Activated B cell treated with CpG ODN at 0.5 μM for 24 hours (primary cell): Measurements from ENCODE around the gene RNF214. TPM values are rescaled to one million over a fixed set of nuclear protein-coding genes. Genes with fewer than 3 reads are reported as not detected.

Source experiments
- ATAC-seq: fragments of 200-7000 bp; cut with Tn5 transposase; one replicate; pipeline ENCODE4 v1.10.0; 2021; ENCODE audit warnings: low read depth, mild to moderate bottlenecking, moderate library complexity
- CTCF ChIA-PET: fragments of 350-600 bp; sonication (Branson Sonifier 250); formaldehyde crosslinking; loops from one replicate; lab custom pipeline; 2021; ENCODE audit warnings: antibody characterized with exemption; lab: Charles Lee
- POLR2A ChIA-PET: fragments of 350-600 bp; sonication (Branson Sonifier 250); formaldehyde crosslinking; loops from one replicate; lab custom pipeline; 2021; ENCODE audit warnings: antibody characterized with exemption; lab: Charles Lee
- DNase-seq: peaks from one replicate; pipeline ENCODE4 v3.0.0; 2022
- H3K27ac Mint-ChIP-seq: one replicate; pipeline ENCODE4 v1.8.0; 2020; ENCODE audit warnings: mixed read lengths
- H3K27me3 Mint-ChIP-seq: one replicate; pipeline ENCODE4 v1.8.0; 2021; ENCODE audit warnings: mixed read lengths
- H3K36me3 Mint-ChIP-seq: one replicate; pipeline ENCODE4 v1.8.0; 2021; ENCODE audit warnings: low read depth, mixed read lengths
- H3K4me1 Mint-ChIP-seq: one replicate; pipeline ENCODE4 v1.8.0; 2021; ENCODE audit warnings: mixed read lengths
- H3K4me3 Mint-ChIP-seq: one replicate; pipeline ENCODE4 v1.8.0; 2020; ENCODE audit warnings: mild to moderate bottlenecking, mixed read lengths
- H3K9me3 Mint-ChIP-seq: one replicate; pipeline ENCODE4 v1.8.0; 2020; ENCODE audit warnings: mixed read lengths
- intact Hi-C: fragments of 100-400 bp; cut with micrococcal nuclease; formaldehyde crosslinking; loops from one replicate; pipeline ENCODE4 v1.15.1; 2024
- total RNA-seq: library from RNA; stranded (reverse); gene quantifications from 2 replicates; pipeline ENCODE4 v1.2.3, GENCODE V29; 2022
- TF ChIP-seq, protein P1 (sequence below): fragments of 200-600 bp; IDR thresholded peaks from one replicate; pipeline ENCODE4 v1.8.0; 2022; ENCODE audit warnings: antibody characterized with exemption, mild to moderate bottlenecking

RNF214 gene
- total RNA-seq, 1 donor from 2014 or later, result 18.7 TPM

DNA sequence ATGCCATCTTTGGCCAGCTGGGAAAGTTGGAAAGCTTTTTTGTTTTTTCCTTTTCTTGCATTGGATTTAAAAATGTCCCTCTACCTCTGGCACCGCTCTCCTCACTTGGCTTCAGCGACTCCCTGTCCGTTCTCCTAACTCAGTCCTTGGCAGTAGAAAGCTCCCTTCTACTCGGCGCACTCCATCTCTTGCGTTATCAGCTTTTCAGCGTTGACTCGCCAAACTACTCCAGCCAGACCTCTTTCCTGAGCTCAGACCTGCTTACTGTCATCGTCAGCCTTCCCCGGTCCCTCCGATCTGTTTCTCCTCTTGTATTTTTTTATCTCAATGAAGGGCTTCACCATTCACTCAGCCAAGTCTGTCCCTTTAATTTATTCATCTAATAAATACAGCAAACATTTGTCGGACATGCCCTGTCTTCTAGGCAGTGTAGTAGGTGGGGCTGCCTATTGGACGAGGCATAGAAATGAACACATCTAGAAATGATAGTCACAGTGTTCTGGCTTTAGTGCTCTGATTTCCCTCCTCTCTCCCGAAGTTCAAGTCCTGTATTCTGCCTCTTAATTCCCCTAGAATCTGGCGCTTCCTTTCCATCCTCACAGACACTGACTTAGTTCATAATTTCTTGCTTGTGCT is 96.0 kb downstream of the RNF214 start:
- peaks cover 2% of the 10 kb centered on the region for H3K4me1 Mint-ChIP-seq
- DNase-seq (peak; percentile 16), ATAC-seq (no peak)
- POLR2A ChIA-PET, result interaction anchor here (0.5 to 2.6 kb wide), 7 partner anchors 85 to 725 kb away, joined by 3 to 20 read pairs (median 4); partner anchors contain the start of genes PAFAH1B2, PCSK7 and SIDT2
- H3K9me3 Mint-ChIP-seq, result no peaks in the 10 kb centered on the region
- H3K27ac Mint-ChIP-seq, result no peak overlapping the region
- peaks cover 4% of the 10 kb centered on the region for H3K36me3 Mint-ChIP-seq
- no peaks in the 10 kb centered on the region for H3K27me3 Mint-ChIP-seq
- CTCF ChIA-PET, result interaction anchor here (1.6 kb wide), 1 partner anchor 18 kb away, joined by 4 read pairs; no protein-coding TSS in a partner anchor
- TF ChIP-seq, protein P1, sequence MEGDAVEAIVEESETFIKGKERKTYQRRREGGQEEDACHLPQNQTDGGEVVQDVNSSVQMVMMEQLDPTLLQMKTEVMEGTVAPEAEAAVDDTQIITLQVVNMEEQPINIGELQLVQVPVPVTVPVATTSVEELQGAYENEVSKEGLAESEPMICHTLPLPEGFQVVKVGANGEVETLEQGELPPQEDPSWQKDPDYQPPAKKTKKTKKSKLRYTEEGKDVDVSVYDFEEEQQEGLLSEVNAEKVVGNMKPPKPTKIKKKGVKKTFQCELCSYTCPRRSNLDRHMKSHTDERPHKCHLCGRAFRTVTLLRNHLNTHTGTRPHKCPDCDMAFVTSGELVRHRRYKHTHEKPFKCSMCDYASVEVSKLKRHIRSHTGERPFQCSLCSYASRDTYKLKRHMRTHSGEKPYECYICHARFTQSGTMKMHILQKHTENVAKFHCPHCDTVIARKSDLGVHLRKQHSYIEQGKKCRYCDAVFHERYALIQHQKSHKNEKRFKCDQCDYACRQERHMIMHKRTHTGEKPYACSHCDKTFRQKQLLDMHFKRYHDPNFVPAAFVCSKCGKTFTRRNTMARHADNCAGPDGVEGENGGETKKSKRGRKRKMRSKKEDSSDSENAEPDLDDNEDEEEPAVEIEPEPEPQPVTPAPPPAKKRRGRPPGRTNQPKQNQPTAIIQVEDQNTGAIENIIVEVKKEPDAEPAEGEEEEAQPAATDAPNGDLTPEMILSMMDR, result no peak
- intact Hi-C loops, result loop anchor here (2.0 to 5.0 kb wide), 2 partner anchors 150 to 489 kb away; partner anchors contain the start of gene SIDT2
- H3K4me3 Mint-ChIP-seq, result no peak overlapping the region

DNA sequence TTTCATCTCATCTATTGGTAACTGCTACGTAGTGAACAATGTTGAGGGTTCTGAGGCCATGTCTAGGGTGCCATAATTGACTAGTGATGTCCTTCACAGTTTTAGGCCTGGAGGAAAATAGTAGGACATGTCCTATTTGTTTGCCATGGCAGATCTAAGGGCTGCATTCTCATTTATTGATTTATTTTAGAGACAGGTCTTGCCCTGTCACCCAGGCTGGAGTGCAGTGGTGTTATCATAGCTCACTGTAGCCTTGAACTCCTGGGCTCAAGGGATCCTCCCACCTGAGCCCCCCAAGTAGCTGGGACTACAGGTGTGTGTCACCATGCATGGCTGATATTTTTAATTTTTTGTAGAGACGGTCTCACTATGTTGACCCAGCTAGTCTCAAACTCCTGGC is 100.4 kb downstream of the RNF214 start:
- intact Hi-C loops, result no loop called here
- ATAC-seq (no peak), DNase-seq (no peak)
- H3K4me3 Mint-ChIP-seq, result no peak overlapping the region
- CTCF ChIA-PET, result no interaction called here
- H3K27ac Mint-ChIP-seq, result no peak overlapping the region
- POLR2A ChIA-PET, result interaction anchor here (0.6 kb wide), 1 partner anchor 39 kb away, joined by 4 read pairs; no protein-coding TSS in a partner anchor
- H3K9me3 Mint-ChIP-seq, result no peaks in the 10 kb centered on the region
- H3K27me3 Mint-ChIP-seq, result no peaks in the 10 kb centered on the region
- no peaks in the 10 kb centered on the region for H3K4me1 Mint-ChIP-seq
- TF ChIP-seq, protein P1, result no peak
- peaks cover 29% of the 10 kb centered on the region for H3K36me3 Mint-ChIP-seq

DNA sequence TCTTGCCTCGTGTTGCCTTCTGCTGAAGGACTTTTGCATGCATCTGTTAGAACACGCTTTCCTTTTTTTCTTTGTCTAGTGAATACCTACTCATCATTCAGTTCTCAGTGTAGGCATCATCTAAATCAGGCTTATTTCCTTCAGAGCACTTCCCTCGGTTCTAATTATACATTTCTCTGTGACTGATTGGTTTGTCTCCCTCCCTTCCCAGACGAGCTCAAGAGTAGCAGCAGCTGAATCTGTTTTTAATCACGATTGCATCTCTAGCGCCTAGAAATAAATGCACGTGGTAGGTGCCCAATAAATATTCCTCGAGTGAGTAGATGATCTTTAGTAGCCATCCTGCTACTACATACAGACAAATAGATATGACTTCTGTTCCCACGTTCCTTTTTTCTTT is 101.4 kb downstream of the RNF214 start:
- Mint-ChIP-seq H3K4me3 (no peak overlapping the region), H3K27ac (no peak overlapping the region), H3K9me3 (no peaks in the 10 kb centered on the region), H3K27me3 (no peaks in the 10 kb centered on the region), H3K4me1 (no peaks in the 10 kb centered on the region), H3K36me3 (peaks cover 40% of the 10 kb centered on the region)
- ChIA-PET CTCF (no interaction called here), POLR2A (no interaction called here)
- no peak for ATAC-seq
- DNase-seq, result no peak
- intact Hi-C loops, result no loop called here
- TF ChIP-seq, protein P1, result no peak

DNA sequence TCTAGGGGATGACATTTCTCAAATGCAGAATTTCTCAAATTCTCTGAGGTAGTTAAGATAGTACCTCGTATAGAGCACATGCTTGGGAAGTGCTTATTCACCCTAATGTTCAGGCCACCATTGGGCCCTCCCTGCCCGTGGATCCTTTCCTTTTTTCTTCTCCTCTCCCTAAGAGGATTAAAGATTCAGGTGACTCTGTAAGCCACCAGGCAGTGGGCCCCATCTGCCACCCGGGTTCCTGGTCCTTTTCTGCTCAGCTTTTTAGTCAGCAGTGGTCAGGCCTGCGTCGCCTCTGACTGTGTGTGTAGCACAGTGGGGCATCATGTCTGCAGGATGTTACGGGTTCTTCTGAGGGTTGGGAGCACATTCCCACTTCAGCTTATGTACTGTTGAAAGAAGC is 102.4 kb downstream of the RNF214 start:
- H3K27me3 Mint-ChIP-seq, result no peaks in the 10 kb centered on the region
- H3K36me3 Mint-ChIP-seq, result peaks cover 47% of the 10 kb centered on the region
- intact Hi-C loops, result no loop called here
- no peak overlapping the region for H3K27ac Mint-ChIP-seq
- CTCF ChIA-PET, result no interaction called here
- no peak for DNase-seq
- H3K4me1 Mint-ChIP-seq, result no peaks in the 10 kb centered on the region
- no peak overlapping the region for H3K4me3 Mint-ChIP-seq
- ATAC-seq, result no peak
- POLR2A ChIA-PET, result no interaction called here
- no peaks in the 10 kb centered on the region for H3K9me3 Mint-ChIP-seq
- TF ChIP-seq, protein P1, result no peak

DNA sequence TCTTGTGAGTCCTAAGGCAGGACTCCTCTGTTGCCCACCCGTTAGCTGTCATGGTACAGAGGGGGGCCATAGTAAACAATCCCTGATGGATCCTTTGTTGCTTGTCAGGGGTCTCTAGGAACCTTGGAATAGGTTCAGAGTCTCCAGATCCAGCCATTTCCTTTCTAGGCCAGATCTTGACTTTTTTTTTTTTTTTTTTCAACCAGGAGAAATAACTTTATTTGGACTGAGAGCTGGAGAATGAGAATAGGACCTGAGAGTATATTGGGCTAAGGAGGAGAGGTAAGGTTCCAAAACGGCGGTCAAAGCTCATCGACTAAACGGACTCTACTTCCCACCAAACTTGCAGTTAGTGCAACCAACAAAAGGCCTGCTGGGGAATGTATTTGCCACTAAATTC is 102.9 kb downstream of the RNF214 start:
- no peak for ATAC-seq
- no peaks in the 10 kb centered on the region for H3K4me1 Mint-ChIP-seq
- H3K9me3 Mint-ChIP-seq, result no peaks in the 10 kb centered on the region
- CTCF ChIA-PET, result no interaction called here
- H3K4me3 Mint-ChIP-seq, result no peak overlapping the region
- POLR2A ChIA-PET, result no interaction called here
- TF ChIP-seq, protein P1, result no peak
- no peak overlapping the region for H3K27ac Mint-ChIP-seq
- DNase-seq, result no peak
- peaks cover 52% of the 10 kb centered on the region for H3K36me3 Mint-ChIP-seq
- no peaks in the 10 kb centered on the region for H3K27me3 Mint-ChIP-seq
- intact Hi-C loops, result no loop called here

Other genes starting within 250 kb of the RNF214 start
- 75.0 and 88.4 TPM in 2 replicates for gene SIK3, start 134.2 kb upstream of the RNF214 start, total RNA-seq
- gene PAFAH1B2, start 88.4 kb upstream of the RNF214 start, total RNA-seq, result 71.3 and 78.7 TPM in 2 replicates
- gene SIDT2, start 53.9 kb upstream of the RNF214 start, total RNA-seq, result 96.7 and 115 TPM in 2 replicates
- 14.2 and 17.9 TPM in 2 replicates for gene TAGLN, start 33.3 kb upstream of the RNF214 start, total RNA-seq
- gene PCSK7, start 598 bp upstream of the RNF214 start, total RNA-seq, result 274 and 341 TPM in 2 replicates
- gene BACE1-AS, start 58.7 kb downstream of the RNF214 start, total RNA-seq, result 5.3 and 7.9 TPM in 2 replicates
- not detected in 2 replicates for gene BACE1, start 83.6 kb downstream of the RNF214 start, total RNA-seq
- gene CEP164, start 95.2 kb downstream of the RNF214 start, total RNA-seq, result 42.9 and 50.9 TPM in 2 replicates